ENCODE results near the gene ERBB4.

DNA sequence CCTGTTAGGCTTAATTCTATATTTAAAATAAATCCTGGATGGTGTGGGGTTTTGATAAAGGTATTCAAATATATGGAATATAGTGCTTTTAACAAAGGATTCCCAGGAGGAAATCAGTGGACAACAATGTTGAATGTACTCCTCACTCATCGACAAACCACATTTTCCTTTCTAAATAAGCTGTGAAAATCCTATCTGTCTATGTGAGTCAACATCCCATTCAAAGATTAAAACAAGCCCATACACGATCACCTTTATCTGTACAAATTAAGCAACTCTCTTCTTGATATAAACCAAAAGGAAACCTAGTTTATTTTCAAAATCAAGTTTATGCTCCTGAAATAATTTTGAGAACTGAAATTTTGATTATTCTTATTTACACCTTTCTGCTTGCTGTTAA is 153.4 kb downstream of the ERBB4 start:
- no peak for TF ChIP-seq POLR2A (IDR thresholded peaks at IDR 0.05)
- TF ChIP-seq, protein P1, sequence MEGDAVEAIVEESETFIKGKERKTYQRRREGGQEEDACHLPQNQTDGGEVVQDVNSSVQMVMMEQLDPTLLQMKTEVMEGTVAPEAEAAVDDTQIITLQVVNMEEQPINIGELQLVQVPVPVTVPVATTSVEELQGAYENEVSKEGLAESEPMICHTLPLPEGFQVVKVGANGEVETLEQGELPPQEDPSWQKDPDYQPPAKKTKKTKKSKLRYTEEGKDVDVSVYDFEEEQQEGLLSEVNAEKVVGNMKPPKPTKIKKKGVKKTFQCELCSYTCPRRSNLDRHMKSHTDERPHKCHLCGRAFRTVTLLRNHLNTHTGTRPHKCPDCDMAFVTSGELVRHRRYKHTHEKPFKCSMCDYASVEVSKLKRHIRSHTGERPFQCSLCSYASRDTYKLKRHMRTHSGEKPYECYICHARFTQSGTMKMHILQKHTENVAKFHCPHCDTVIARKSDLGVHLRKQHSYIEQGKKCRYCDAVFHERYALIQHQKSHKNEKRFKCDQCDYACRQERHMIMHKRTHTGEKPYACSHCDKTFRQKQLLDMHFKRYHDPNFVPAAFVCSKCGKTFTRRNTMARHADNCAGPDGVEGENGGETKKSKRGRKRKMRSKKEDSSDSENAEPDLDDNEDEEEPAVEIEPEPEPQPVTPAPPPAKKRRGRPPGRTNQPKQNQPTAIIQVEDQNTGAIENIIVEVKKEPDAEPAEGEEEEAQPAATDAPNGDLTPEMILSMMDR (IDR thresholded peaks at IDR 0.05) = no peak

Data from lower leg skin (tissue), 3 donors.